WTC11 (cell line): Measurements from ENCODE around the gene SIAH3. TPM values are rescaled to one million over a fixed set of nuclear protein-coding genes. Genes with fewer than 3 reads are reported as not detected.

Source experiments
- ATAC-seq: fragments of 200-7000 bp; cut with Tn5 transposase; 2 replicates; pipeline ENCODE4 v1.10.0; 2021; ENCODE audit warnings: mild to moderate bottlenecking, moderate library complexity
- CTCF ChIA-PET: fragments of 300-600 bp; sonication (Branson Sonifier 250); formaldehyde crosslinking; loops from one replicate; lab custom pipeline; 2021; ENCODE audit warnings: antibody characterized with exemption; lab: Charles Lee
- POLR2A ChIA-PET: fragments of 350-600 bp; sonication (Branson Sonifier 250); formaldehyde crosslinking; loops from one replicate; lab custom pipeline; 2021; ENCODE audit warnings: antibody characterized with exemption; lab: Charles Lee
- DNase-seq: peaks from one replicate; pipeline ENCODE4 v3.0.0; 2021; ENCODE audit warnings: low spot score
- H3K27ac Mint-ChIP-seq: 2 replicates; pipeline ENCODE4 v1.8.0; 2021; ENCODE audit warnings: mixed read lengths
- H3K27me3 Mint-ChIP-seq: 2 replicates; pipeline ENCODE4 v1.8.0; 2021; ENCODE audit warnings: low read depth, mild to moderate bottlenecking, moderate library complexity, mixed read lengths
- H3K36me3 Mint-ChIP-seq: 2 replicates; pipeline ENCODE4 v1.8.0; 2021; ENCODE audit warnings: mixed read lengths
- H3K4me1 Mint-ChIP-seq: 2 replicates; pipeline ENCODE4 v1.8.0; 2022; ENCODE audit warnings: mixed read lengths
- H3K4me3 Mint-ChIP-seq: 2 replicates; pipeline ENCODE4 v1.8.0; 2021; ENCODE audit warnings: mild to moderate bottlenecking, moderate library complexity, mixed read lengths
- H3K9me3 Mint-ChIP-seq: 2 replicates; pipeline ENCODE4 v1.8.0; 2021; ENCODE audit warnings: mixed read lengths
- AR ChIP-seq: fragments of 250-450 bp; sonication (Bioruptor Pico); IDR thresholded peaks from 2 replicates; pipeline ENCODE4 v1.9.0; 2021; ENCODE audit warnings: mild to moderate bottlenecking
- ARID4B ChIP-seq: sonication (generic); formaldehyde crosslinking; IDR thresholded peaks from 2 replicates; pipeline ENCODE4 v1.8.0; 2023; ENCODE audit warnings: missing genetic modification reagents, mild to moderate bottlenecking, borderline replicate concordance
- ATF1 ChIP-seq: sonication (generic); formaldehyde crosslinking; IDR thresholded peaks from 2 replicates; pipeline ENCODE4 v1.8.1; 2023; ENCODE audit warnings: mild to moderate bottlenecking, moderate library complexity, missing genetic modification reagents
- CBFB ChIP-seq: sonication (generic); formaldehyde crosslinking; IDR thresholded peaks from 2 replicates; pipeline ENCODE4 v1.8.1; 2022; ENCODE audit warnings: mild to moderate bottlenecking, low read depth, missing genetic modification reagents
- E2F4 ChIP-seq: sonication (generic); formaldehyde crosslinking; IDR thresholded peaks from 2 replicates; pipeline ENCODE4 v1.8.1; 2022; ENCODE audit warnings: low read depth, mild to moderate bottlenecking, moderate library complexity, missing genetic modification reagents, borderline replicate concordance
- E2F5 ChIP-seq: sonication (generic); formaldehyde crosslinking; IDR thresholded peaks from 2 replicates; pipeline ENCODE4 v1.8.1; 2022; ENCODE audit warnings: mild to moderate bottlenecking, moderate library complexity, missing genetic modification reagents
- ESRRA ChIP-seq: sonication (generic); formaldehyde crosslinking; IDR thresholded peaks from 2 replicates; pipeline ENCODE4 v1.8.1; 2022; ENCODE audit warnings: mild to moderate bottlenecking, missing genetic modification reagents, borderline replicate concordance
- GABPB1 ChIP-seq: sonication (generic); formaldehyde crosslinking; IDR thresholded peaks from 2 replicates; pipeline ENCODE4 v1.8.1; 2023; ENCODE audit warnings: mild to moderate bottlenecking, missing genetic modification reagents
- GRHL2 ChIP-seq: fragments of 250-450 bp; sonication (Bioruptor Pico); IDR thresholded peaks from 2 replicates; pipeline ENCODE4 v1.8.0; 2022; ENCODE audit warnings: mild to moderate bottlenecking, moderate library complexity; ENCODE audit not compliant: insufficient replicate concordance, severe bottlenecking
- HMGXB4 ChIP-seq: sonication (generic); formaldehyde crosslinking; IDR thresholded peaks from 2 replicates; pipeline ENCODE4 v1.8.1; 2023; ENCODE audit warnings: mild to moderate bottlenecking, moderate library complexity, missing genetic modification reagents
- NFATC4 ChIP-seq: fragments of 250-450 bp; sonication (Bioruptor Pico); IDR thresholded peaks from 2 replicates; pipeline ENCODE4 v1.9.0; 2021; ENCODE audit warnings: mild to moderate bottlenecking
- NFE2L1 ChIP-seq: sonication (generic); formaldehyde crosslinking; IDR thresholded peaks from 2 replicates; pipeline ENCODE4 v1.8.1; 2023; ENCODE audit warnings: missing genetic modification reagents
- RELA ChIP-seq: sonication (generic); formaldehyde crosslinking; IDR thresholded peaks from 2 replicates; pipeline ENCODE4 v1.8.1; 2022; ENCODE audit warnings: missing genetic modification reagents, mild to moderate bottlenecking, borderline replicate concordance
- TEAD4 ChIP-seq: sonication (generic); formaldehyde crosslinking; IDR thresholded peaks from 2 replicates; pipeline ENCODE4 v1.8.0; 2022; ENCODE audit warnings: mild to moderate bottlenecking, missing genetic modification reagents
- TP53 ChIP-seq: sonication (generic); formaldehyde crosslinking; IDR thresholded peaks from 2 replicates; pipeline ENCODE4 v1.8.1; 2023; ENCODE audit warnings: mild to moderate bottlenecking, missing genetic modification reagents
- ZNF219 ChIP-seq: sonication (generic); formaldehyde crosslinking; IDR thresholded peaks from 2 replicates; pipeline ENCODE4 v1.8.0; 2023; ENCODE audit warnings: missing genetic modification reagents, mild to moderate bottlenecking, borderline replicate concordance
- ZNF232 ChIP-seq: sonication (generic); formaldehyde crosslinking; IDR thresholded peaks from 2 replicates; pipeline ENCODE4 v1.8.0; 2022; ENCODE audit warnings: mild to moderate bottlenecking, missing genetic modification reagents
- ZNF396 ChIP-seq: fragments of 250-450 bp; sonication (Bioruptor Pico); IDR thresholded peaks from 2 replicates; pipeline ENCODE4 v1.8.0; 2021; ENCODE audit warnings: mild to moderate bottlenecking, moderate library complexity, borderline replicate concordance
- ZNF416 ChIP-seq: fragments of 250-450 bp; sonication (Bioruptor Pico); IDR thresholded peaks from 2 replicates; pipeline ENCODE4 v1.9.0; 2021; ENCODE audit warnings: mild to moderate bottlenecking, inconsistent platforms
- total RNA-seq: library from RNA; stranded (reverse); gene quantifications from 3 replicates; pipeline ENCODE4 v1.2.3, GENCODE V29; 2021

Gene SIAH3
- total RNA-seq, 1 experiment from 2014 or later = 0.31 TPM

- TF ChIP-seq ARID4B (no peak), AR (CRISPR knock-in tag) (no peak)
These were observed 78.3 kb downstream of the SIAH3 start (continued) for GRCh38 chr13:45773236-45773635.

- H3K27me3 Mint-ChIP-seq = peaks cover 11% of the 10 kb centered on the region
- H3K9me3 Mint-ChIP-seq = peaks cover 11% of the 10 kb centered on the region
- no peak for TF ChIP-seq NFATC4 (CRISPR knock-in tag)
- TF ChIP-seq CBFB (CRISPR knock-in tag) = no peak
- TF ChIP-seq E2F5 (CRISPR knock-in tag) = no peak
- TF ChIP-seq ATF1 (CRISPR knock-in tag) = no peak
- TF ChIP-seq ZNF232 (CRISPR knock-in tag) = no peak
- no peak for TF ChIP-seq RELA (CRISPR knock-in tag)
- TF ChIP-seq GRHL2 (CRISPR knock-in tag) = no peak
- TF ChIP-seq ESRRA = no peak
- TF ChIP-seq TP53 (CRISPR knock-in tag) = no peak
- TF ChIP-seq TEAD4 (CRISPR knock-in tag) = no peak
- H3K27ac Mint-ChIP-seq = no peak overlapping the region
- CTCF ChIA-PET = no interaction called here
- H3K4me1 Mint-ChIP-seq = peaks cover 71% of the 10 kb centered on the region
- H3K4me3 Mint-ChIP-seq = no peak overlapping the region
- DNase-seq (no peak), ATAC-seq (no peak)
- peaks cover 11% of the 10 kb centered on the region for H3K36me3 Mint-ChIP-seq
- POLR2A ChIA-PET = no interaction called here
These were observed 80.7 kb downstream of the SIAH3 start for GRCh38 chr13:45770886-45771285.

GRCh38 chr13:45768656-45769479 lies 82.7 kb downstream of the SIAH3 start:
- Mint-ChIP-seq H3K9me3 (peaks cover 11% of the 10 kb centered on the region), H3K27me3 (peaks cover 11% of the 10 kb centered on the region), H3K36me3 (peaks cover 11% of the 10 kb centered on the region), H3K4me3 (peak overlapping the region; percentile 36), H3K27ac (peak overlapping the region; percentile 82), H3K4me1 (peaks cover 54% of the 10 kb centered on the region)
- peak; percentile 77 for ATAC-seq
- ChIA-PET POLR2A (no interaction called here), CTCF (interaction anchor here (1.0 kb wide), 1 partner anchor 40 kb away, joined by 4 read pairs; no protein-coding TSS in a partner anchor)
- no peak for DNase-seq
- no peak for TF ChIP-seq E2F4
- no peak for TF ChIP-seq NFE2L1 (CRISPR knock-in tag)
- TF ChIP-seq AR (CRISPR knock-in tag) = no peak
- no peak for TF ChIP-seq ZNF416
- TF ChIP-seq GABPB1 = no peak
- no peak for TF ChIP-seq HMGXB4 (CRISPR knock-in tag)
- no peak for TF ChIP-seq ZNF219 (CRISPR knock-in tag)
- TF ChIP-seq ZNF396 (CRISPR knock-in tag) = no peak
